Karpas-422 (cell line): ENCODE results near the gene DUS3L. TPM values are rescaled to one million over a fixed set of nuclear protein-coding genes. Genes with fewer than 3 reads are reported as not detected.
"Not testable (repeated sequence)": the region's sequence is repeated elsewhere in the genome, so short reads cannot be mapped to it uniquely, and the experiment has no call there.

Source experiments
- DNase-seq: peaks from one replicate; pipeline ENCODE4 v3.0.0-alpha.2; 2015
- H2AFZ ChIP-seq: fragments of 200-600 bp; sonication (generic); 2 replicates; pipeline ENCODE4 v1.6.1; 2014; ENCODE audit warnings: antibody characterized with exemption, low read length, mixed read lengths
- H3K27ac ChIP-seq: fragments of 200-600 bp; sonication (generic); 2 replicates; pipeline ENCODE4 v1.5.1; 2014; ENCODE audit warnings: mild to moderate bottlenecking, low read length, moderate library complexity
- H3K27me3 ChIP-seq: fragments of 200-600 bp; sonication (generic); 2 replicates; pipeline ENCODE4 v1.6.1; 2014; ENCODE audit warnings: low read length, mixed read lengths
- H3K36me3 ChIP-seq: fragments of 200-600 bp; sonication (generic); 2 replicates; pipeline ENCODE4 v1.6.1; 2014; ENCODE audit warnings: low read length, mixed read lengths; ENCODE audit not compliant: insufficient read depth
- H3K4me1 ChIP-seq: fragments of 200-600 bp; sonication (generic); 2 replicates; pipeline ENCODE4 v1.6.1; 2014; ENCODE audit warnings: mild to moderate bottlenecking, low read length, mixed read lengths
- H3K4me2 ChIP-seq: fragments of 200-600 bp; sonication (generic); 2 replicates; pipeline ENCODE4 v1.6.1; 2014; ENCODE audit warnings: low read length, low read depth, mild to moderate bottlenecking; ENCODE audit not compliant: poor library complexity, severe bottlenecking
- H3K4me3 ChIP-seq: fragments of 200-600 bp; sonication (generic); 2 replicates; pipeline ENCODE4 v1.5.1; 2014; ENCODE audit warnings: mild to moderate bottlenecking, antibody characterized with exemption, low read length, mixed read lengths
- H3K79me2 ChIP-seq: fragments of 200-600 bp; sonication (generic); 2 replicates; pipeline ENCODE4 v1.6.1; 2014; ENCODE audit warnings: mild to moderate bottlenecking, low read length, mixed read lengths
- H3K9ac ChIP-seq: fragments of 200-600 bp; sonication (generic); 2 replicates; pipeline ENCODE4 v1.6.0; 2014; ENCODE audit warnings: low read length
- H3K9me2 ChIP-seq: fragments of 200-600 bp; sonication (generic), shearing (Covaris generic); replicated peaks from 2 replicates; pipeline ENCODE4 v1.6.0; 2014; ENCODE audit warnings: mild to moderate bottlenecking, low read length, moderate library complexity; ENCODE audit not compliant: insufficient read depth
- H3K9me3 ChIP-seq: fragments of 300-700, 200-600 bp; sonication (generic); 2 replicates; pipeline ENCODE4 v1.6.1; 2014; ENCODE audit warnings: low read length, mixed read lengths
- H4K20me1 ChIP-seq: fragments of 200-600 bp; sonication (generic); 2 replicates; pipeline ENCODE4 v1.6.1; 2014; ENCODE audit warnings: mild to moderate bottlenecking, antibody characterized with exemption, low read length, low read depth; ENCODE audit not compliant: insufficient read depth
- total RNA-seq: library from RNA; depleted of rRNA; stranded (reverse); fragments of >200 nt; shearing (Covaris generic); gene quantifications from 2 replicates; pipeline ENCODE4 v1.2.3, GENCODE V29; 2014; ENCODE audit warnings: low replicate concordance; rRNA removed

DUS3L gene
- total RNA-seq, 1 experiment from 2014 or later: 21.7 TPM

DNA sequence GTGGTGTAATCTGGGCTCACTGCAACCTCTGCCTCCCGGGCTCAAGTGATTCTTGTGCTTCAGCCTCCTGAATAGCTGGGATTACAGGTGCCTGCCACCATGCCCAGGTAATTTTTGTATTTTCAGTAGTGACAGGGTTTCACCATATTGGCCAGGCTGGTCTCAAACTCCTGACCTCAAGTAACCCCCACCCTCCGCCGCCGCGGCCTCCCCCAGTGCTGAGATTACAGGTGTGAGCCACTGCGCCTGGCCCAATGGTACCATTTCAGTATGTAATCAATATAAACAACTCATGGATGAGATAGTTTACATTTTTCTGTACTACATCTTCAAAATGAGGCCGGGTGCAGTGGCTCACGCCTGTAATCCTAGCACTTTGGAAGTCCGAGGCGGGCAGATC is 46.0 kb downstream of the DUS3L start:
- H3K4me3 ChIP-seq, H3K9ac ChIP-seq, DNase-seq, H3K27ac ChIP-seq, H3K4me2 ChIP-seq, H3K9me3 ChIP-seq, H3K4me1 ChIP-seq, H3K36me3 ChIP-seq, H3K9me2 ChIP-seq, H2AFZ ChIP-seq, H3K27me3 ChIP-seq, H4K20me1 ChIP-seq, H3K79me2 ChIP-seq: not testable (repeated sequence)

DNA sequence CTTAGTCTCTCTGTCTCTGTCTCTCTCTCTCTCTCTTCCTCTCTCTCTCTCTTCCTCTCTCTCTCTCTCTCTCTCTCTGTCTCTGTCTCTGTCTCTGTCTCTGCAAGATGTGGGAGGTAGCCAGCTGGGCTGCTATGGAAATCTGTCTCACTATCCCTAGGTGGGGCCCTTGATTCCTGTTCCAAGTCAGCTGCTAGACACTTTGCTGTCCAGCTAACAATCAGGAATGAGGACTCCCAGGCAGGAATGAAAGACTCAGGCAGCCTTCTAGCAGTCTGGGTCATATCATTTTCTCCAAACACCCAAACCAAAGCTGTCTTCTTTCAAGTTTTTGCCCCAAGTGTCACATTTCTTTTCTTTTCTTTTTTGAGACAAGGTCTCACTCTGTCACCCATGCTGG is 47.3 kb downstream of the DUS3L start:
- Histone ChIP-seq H3K79me2 (no peaks in the 10 kb centered on the region), H3K9me2 (no peaks in the 10 kb centered on the region), H4K20me1 (no peaks in the 10 kb centered on the region), H3K4me2 (no peak overlapping the region), H3K27ac (no peak overlapping the region), H3K4me1 (no peaks in the 10 kb centered on the region), H2AFZ (no peak overlapping the region), H3K4me3 (no peak overlapping the region), H3K9me3 (no peaks in the 10 kb centered on the region), H3K27me3 (no peaks in the 10 kb centered on the region), H3K9ac (no peak overlapping the region), H3K36me3 (no peaks in the 10 kb centered on the region)
- DNase-seq: no peak

DNA sequence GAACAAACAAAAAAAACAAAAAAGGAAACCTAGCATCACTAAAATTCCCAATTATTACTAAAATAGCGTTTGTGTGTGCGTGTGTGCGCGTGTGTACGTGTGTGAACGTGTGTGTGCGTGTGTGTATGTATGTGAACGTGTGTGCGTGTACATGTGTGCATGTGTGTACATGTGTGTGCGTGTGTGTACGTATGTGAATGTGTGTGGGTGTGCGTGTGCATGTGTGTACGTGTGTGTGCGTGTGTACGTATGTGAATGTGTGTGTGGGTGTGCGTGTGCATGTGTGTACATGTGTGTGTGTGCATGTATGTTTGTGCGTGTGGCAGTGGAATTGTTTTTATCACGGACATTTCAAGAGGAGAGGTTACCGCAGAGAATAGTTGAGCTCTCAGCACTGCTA is 48.9 kb downstream of the DUS3L start:
- Histone ChIP-seq H4K20me1 (no peaks in the 10 kb centered on the region), H3K4me3 (no peak overlapping the region), H3K27me3 (no peaks in the 10 kb centered on the region), H3K79me2 (no peaks in the 10 kb centered on the region), H3K4me2 (no peak overlapping the region), H3K9ac (no peak overlapping the region), H3K9me3 (no peaks in the 10 kb centered on the region), H3K4me1 (no peaks in the 10 kb centered on the region), H3K27ac (no peak overlapping the region), H2AFZ (no peak overlapping the region), H3K36me3 (no peaks in the 10 kb centered on the region), H3K9me2 (no peaks in the 10 kb centered on the region)
- no peak for DNase-seq

DNA sequence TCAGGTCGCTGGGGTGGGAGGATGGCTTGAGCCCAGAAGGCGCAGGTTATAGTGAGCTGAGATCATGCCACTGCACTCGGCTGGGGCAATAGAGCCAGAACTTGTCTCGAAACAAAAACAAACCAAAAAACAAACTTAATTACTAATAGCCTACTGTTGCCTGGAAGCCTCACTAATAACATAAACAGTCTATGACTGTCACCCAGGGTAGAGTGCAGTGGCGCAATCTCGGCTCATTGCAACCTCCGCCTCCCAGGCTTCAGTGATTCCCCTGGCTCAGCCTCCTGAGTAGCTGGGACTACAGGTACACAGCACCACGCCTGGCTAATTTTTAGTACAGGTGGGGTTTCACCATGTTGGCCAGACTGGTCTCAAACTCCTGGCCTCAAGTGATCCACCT is 52.5 kb downstream of the DUS3L start:
- H3K9ac ChIP-seq: no peak overlapping the region
- no peaks in the 10 kb centered on the region for H3K36me3 ChIP-seq
- no peak for DNase-seq
- H3K4me2 ChIP-seq: no peak overlapping the region
- H3K79me2 ChIP-seq: no peaks in the 10 kb centered on the region
- no peak overlapping the region for H3K27ac ChIP-seq
- no peaks in the 10 kb centered on the region for H3K9me3 ChIP-seq
- no peak overlapping the region for H3K4me3 ChIP-seq
- H4K20me1 ChIP-seq: no peaks in the 10 kb centered on the region
- no peak overlapping the region for H2AFZ ChIP-seq
- no peaks in the 10 kb centered on the region for H3K4me1 ChIP-seq
- no peaks in the 10 kb centered on the region for H3K27me3 ChIP-seq
- H3K9me2 ChIP-seq: no peaks in the 10 kb centered on the region

Other genes with a start within 250 kb of the DUS3L start
- 0.04 TPM in 1 of 2 replicates, not detected in the other for gene TINCR, start 223.2 kb downstream of the DUS3L start, total RNA-seq
- gene SAFB2, start 168.4 kb downstream of the DUS3L start, total RNA-seq: 40.3 and 52.7 TPM in 2 replicates
- 53.0 and 92.9 TPM in 2 replicates for gene SAFB, start 168.1 kb downstream of the DUS3L start, total RNA-seq
- 63.4 and 118 TPM in 2 replicates for gene MICOS13, start 110.6 kb downstream of the DUS3L start, total RNA-seq
- gene HSD11B1L, start 110.1 kb downstream of the DUS3L start, total RNA-seq: 6.9 and 9.0 TPM in 2 replicates
- gene RPL36, start 100.9 kb downstream of the DUS3L start, total RNA-seq: 3,189 and 3,229 TPM in 2 replicates
- gene LONP1, start 71.0 kb downstream of the DUS3L start, total RNA-seq: 65.7 and 165 TPM in 2 replicates
- gene CATSPERD, start 70.5 kb downstream of the DUS3L start, total RNA-seq: not detected in 2 replicates
- 0.29 TPM in 1 of 2 replicates, not detected in the other for gene PRR22, start 6.4 kb downstream of the DUS3L start, total RNA-seq
- gene NRTN, start 13.9 kb upstream of the DUS3L start, total RNA-seq: not detected in 2 replicates
- gene FUT6, start 48.5 kb upstream of the DUS3L start, total RNA-seq: not detected in 2 replicates
- not detected in 2 replicates for gene FUT3, start 60.3 kb upstream of the DUS3L start, total RNA-seq
- not detected in 2 replicates for gene FUT5, start 79.4 kb upstream of the DUS3L start, total RNA-seq
- gene NDUFA11, start 112.6 kb upstream of the DUS3L start, total RNA-seq: 217 and 384 TPM in 2 replicates
- 8.9 and 19.8 TPM in 2 replicates for gene VMAC, start 113.7 kb upstream of the DUS3L start, total RNA-seq
- 3.8 and 17.8 TPM in 2 replicates for gene CAPS, start 123.1 kb upstream of the DUS3L start, total RNA-seq
- 34.0 and 44.8 TPM in 2 replicates for gene RANBP3, start 187.0 kb upstream of the DUS3L start, total RNA-seq